Upper lobe of right lung (tissue), 1 donor: Measurements from ENCODE around the gene EDRF1. TPM values are rescaled to one million over a fixed set of nuclear protein-coding genes. Genes with fewer than 3 reads are reported as not detected.

Experiments used
- ATAC-seq: fragments of 200-7000 bp; cut with Tn5 transposase; one replicate; pipeline ENCODE4 v1.9.1; 2020; ENCODE audit warnings: mild to moderate bottlenecking, moderate library complexity
- DNase-seq: peaks from one replicate; pipeline ENCODE4 v3.0.0-alpha.2; 2020
- H3K27ac ChIP-seq: fragments of 200-600 bp; one replicate; pipeline ENCODE4 v1.8.0; 2022
- H3K27me3 ChIP-seq: fragments of 200-600 bp; one replicate; pipeline ENCODE4 v1.8.0; 2022; ENCODE audit warnings: mild to moderate bottlenecking
- H3K36me3 ChIP-seq: fragments of 200-600 bp; one replicate; pipeline ENCODE4 v1.8.0; 2022
- H3K4me1 ChIP-seq: fragments of 200-600 bp; one replicate; pipeline ENCODE4 v1.8.0; 2022
- H3K4me3 ChIP-seq: fragments of 200-600 bp; one replicate; pipeline ENCODE4 v1.8.0; 2022; ENCODE audit warnings: mild to moderate bottlenecking
- H3K9me3 ChIP-seq: fragments of 200-600 bp; one replicate; pipeline ENCODE4 v1.8.0; 2022
- intact Hi-C: fragments of 100-400 bp; cut with DNase I; formaldehyde crosslinking; loops from one replicate; pipeline ENCODE4 v1.11.0; 2022
- total RNA-seq: library from RNA; stranded (reverse); fragmentation: NEBNext Ultra II Directional; extraction: Animal tissue kit (Norgen Biotek cat#: 25700); gene quantifications from one replicate; pipeline ENCODE4 v1.2.1, GENCODE V29; 2021
- TF ChIP-seq, protein P1 (sequence below): fragments of 200-600 bp; IDR thresholded peaks from one replicate; pipeline ENCODE4 v1.8.0; 2022; ENCODE audit warnings: antibody characterized with exemption
- donor health status: DM: no; HTN: yes; CAD: no; lungs with severe emphysema.

The EDRF1 gene
- total RNA-seq, 1 donor from 2014 or later, result 20.8 TPM

- Histone ChIP-seq H3K36me3 (no peaks in the 10 kb centered on the region), H3K4me1 (no peaks in the 10 kb centered on the region), H3K9me3 (no peaks in the 10 kb centered on the region), H3K27me3 (no peaks in the 10 kb centered on the region), H3K4me3 (no peak overlapping the region), H3K27ac (no peak overlapping the region)
- no peak for ATAC-seq
- intact Hi-C loops, result no loop called here
- no peak for DNase-seq
- TF ChIP-seq, protein P1, sequence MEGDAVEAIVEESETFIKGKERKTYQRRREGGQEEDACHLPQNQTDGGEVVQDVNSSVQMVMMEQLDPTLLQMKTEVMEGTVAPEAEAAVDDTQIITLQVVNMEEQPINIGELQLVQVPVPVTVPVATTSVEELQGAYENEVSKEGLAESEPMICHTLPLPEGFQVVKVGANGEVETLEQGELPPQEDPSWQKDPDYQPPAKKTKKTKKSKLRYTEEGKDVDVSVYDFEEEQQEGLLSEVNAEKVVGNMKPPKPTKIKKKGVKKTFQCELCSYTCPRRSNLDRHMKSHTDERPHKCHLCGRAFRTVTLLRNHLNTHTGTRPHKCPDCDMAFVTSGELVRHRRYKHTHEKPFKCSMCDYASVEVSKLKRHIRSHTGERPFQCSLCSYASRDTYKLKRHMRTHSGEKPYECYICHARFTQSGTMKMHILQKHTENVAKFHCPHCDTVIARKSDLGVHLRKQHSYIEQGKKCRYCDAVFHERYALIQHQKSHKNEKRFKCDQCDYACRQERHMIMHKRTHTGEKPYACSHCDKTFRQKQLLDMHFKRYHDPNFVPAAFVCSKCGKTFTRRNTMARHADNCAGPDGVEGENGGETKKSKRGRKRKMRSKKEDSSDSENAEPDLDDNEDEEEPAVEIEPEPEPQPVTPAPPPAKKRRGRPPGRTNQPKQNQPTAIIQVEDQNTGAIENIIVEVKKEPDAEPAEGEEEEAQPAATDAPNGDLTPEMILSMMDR, result no peak
These were observed 61.9 kb downstream of the EDRF1 start for GRCh38 chr10:125781374-125781773.

DNA sequence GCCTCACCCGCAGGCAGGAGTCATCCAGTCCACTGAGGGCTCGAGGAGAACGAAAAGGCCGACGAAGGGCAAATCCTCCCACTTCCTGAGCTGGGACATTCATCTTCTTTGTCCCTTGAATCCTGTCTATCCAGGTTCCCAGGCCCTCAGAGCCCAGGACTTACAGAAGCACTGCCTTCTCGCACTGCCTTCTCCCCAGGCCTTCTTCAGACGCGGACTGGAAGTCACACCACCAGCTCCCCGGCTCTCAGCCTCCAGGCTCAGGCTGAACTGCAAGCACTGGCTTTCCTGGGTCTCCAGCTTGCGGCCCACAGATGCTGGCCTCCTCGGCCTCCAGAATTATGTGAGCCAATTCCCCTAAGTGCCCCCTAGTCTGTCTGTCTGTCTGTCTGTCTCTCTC, 62.5 kb downstream of the EDRF1 start:
- TF ChIP-seq, protein P1, result no peak
- DNase-seq (no peak), ATAC-seq (no peak)
- Histone ChIP-seq H3K27ac (no peak overlapping the region), H3K4me1 (no peaks in the 10 kb centered on the region), H3K4me3 (no peak overlapping the region), H3K9me3 (no peaks in the 10 kb centered on the region), H3K27me3 (no peaks in the 10 kb centered on the region), H3K36me3 (no peaks in the 10 kb centered on the region)
- intact Hi-C loops, result no loop called here

DNA sequence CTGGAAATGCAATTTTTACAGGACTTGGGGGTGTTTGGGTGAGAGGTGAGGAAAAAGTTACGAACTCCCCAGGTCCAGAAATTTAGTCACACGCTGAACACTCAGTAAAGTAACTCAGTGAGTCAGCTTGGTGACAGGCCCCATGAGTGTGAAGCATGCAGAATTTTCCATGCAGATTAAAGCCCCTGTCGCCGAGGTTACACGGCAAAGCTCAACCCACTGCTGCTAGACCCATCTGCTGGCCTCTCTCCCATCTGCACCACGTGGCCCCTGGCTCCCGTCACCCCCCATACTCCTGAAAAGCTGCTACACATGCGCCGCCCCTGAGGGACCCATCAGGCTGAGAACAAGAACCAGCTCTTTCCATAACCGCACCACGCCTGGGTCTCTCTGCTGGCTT, 63.1 kb downstream of the EDRF1 start:
- H3K36me3 ChIP-seq, result no peaks in the 10 kb centered on the region
- no peak overlapping the region for H3K27ac ChIP-seq
- no peaks in the 10 kb centered on the region for H3K9me3 ChIP-seq
- TF ChIP-seq, protein P1, result no peak
- no peaks in the 10 kb centered on the region for H3K4me1 ChIP-seq
- DNase-seq (no peak), ATAC-seq (no peak)
- H3K27me3 ChIP-seq, result no peaks in the 10 kb centered on the region
- intact Hi-C loops, result no loop called here
- no peak overlapping the region for H3K4me3 ChIP-seq

DNA sequence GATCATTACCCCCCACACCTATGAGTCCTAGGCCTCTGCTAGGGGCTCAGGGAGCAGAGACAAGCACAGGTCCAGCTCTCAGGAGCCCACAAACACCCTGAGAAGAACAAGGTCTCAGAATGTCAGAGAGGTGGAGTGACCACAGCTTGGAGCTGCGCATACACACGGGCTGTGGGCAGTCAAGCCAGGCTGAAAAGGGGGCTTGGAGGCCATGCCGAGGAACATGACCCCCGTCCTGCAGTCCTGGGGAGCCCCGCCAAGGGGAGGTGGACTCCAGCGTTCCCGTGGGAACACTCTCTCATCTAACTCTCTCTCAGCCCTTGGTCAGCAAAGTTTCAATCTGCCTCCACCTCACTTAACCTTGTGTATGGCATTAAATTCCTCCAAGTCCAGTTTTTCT, 63.9 kb downstream of the EDRF1 start:
- TF ChIP-seq, protein P1, result no peak
- no peaks in the 10 kb centered on the region for H3K4me1 ChIP-seq
- no peak overlapping the region for H3K27ac ChIP-seq
- H3K36me3 ChIP-seq, result no peaks in the 10 kb centered on the region
- intact Hi-C loops, result no loop called here
- H3K4me3 ChIP-seq, result no peak overlapping the region
- no peaks in the 10 kb centered on the region for H3K9me3 ChIP-seq
- H3K27me3 ChIP-seq, result no peaks in the 10 kb centered on the region
- no peak for ATAC-seq
- DNase-seq, result no peak

- Histone ChIP-seq H3K9me3 (no peaks in the 10 kb centered on the region), H3K27ac (no peak overlapping the region), H3K4me3 (no peak overlapping the region), H3K27me3 (no peaks in the 10 kb centered on the region), H3K36me3 (no peaks in the 10 kb centered on the region), H3K4me1 (no peaks in the 10 kb centered on the region)
- DNase-seq (no peak), ATAC-seq (no peak)
- intact Hi-C loops, result no loop called here
- TF ChIP-seq, protein P1, result no peak
These were observed 64.4 kb downstream of the EDRF1 start for GRCh38 chr10:125783957-125784356.

DNA sequence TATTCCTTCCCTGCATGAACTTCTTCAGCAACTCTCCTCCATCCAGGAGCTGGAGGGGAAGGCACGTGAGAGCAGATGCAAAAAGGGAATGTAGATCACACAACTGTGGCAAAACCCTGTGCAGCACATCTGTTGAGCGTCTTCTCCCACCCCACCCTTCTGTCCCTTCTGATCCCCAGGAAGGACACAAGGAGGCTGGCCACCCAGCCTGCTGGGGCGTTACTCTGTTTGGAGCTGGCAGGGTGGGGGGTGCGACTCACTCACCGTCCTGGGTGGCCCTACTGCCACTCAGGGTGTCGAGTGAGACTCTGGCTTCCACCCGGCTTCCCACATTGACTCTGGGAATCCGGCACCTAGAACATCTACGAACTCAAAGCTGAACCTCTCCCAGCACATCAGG, 66.3 kb downstream of the EDRF1 start:
- no peaks in the 10 kb centered on the region for H3K4me1 ChIP-seq
- TF ChIP-seq, protein P1, result no peak
- DNase-seq, result no peak

More for the DNA sequence above, 66.3 kb downstream of the EDRF1 start:
- intact Hi-C loops, result no loop called here
- no peak overlapping the region for H3K4me3 ChIP-seq
- ATAC-seq, result no peak
- H3K27ac ChIP-seq, result no peak overlapping the region
- H3K9me3 ChIP-seq, result no peaks in the 10 kb centered on the region
- no peaks in the 10 kb centered on the region for H3K27me3 ChIP-seq
- no peaks in the 10 kb centered on the region for H3K36me3 ChIP-seq
